PC-9 (cell line): ENCODE measurements around the gene OSBPL10.

Experiments used
- CTCF ChIP-seq: fragments of 200-600 bp; sonication (generic); conservative IDR thresholded peaks from 2 replicates; pipeline ENCODE4 v1.6.1; 2017; ENCODE audit warnings: mixed run types, antibody characterized with exemption, mild to moderate bottlenecking, moderate library complexity
- EZH2 ChIP-seq: fragments of 200-600 bp; sonication (generic); IDR thresholded peaks from 2 replicates; pipeline ENCODE4 v1.8.0; 2017; ENCODE audit warnings: antibody characterized with exemption, low read depth

DNA sequence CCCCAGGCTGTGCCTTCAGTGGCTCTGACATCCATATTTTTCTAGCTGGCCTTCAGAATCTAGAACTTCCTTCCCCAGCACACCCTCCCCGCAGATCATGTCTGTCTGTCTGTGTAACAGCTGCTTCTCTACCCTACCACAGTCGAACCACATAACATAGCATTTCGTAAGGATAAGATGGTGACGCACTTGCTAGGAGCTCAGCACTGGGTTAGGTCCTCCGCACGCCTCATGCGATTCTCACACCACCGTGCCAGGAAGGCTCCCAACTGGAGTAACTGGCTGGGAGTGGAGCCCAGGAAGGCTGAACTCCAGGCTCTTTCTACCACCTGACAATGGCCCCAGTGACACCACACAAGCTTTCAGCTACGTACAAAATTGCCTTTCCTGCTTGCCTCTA is 279.8 kb downstream of the OSBPL10 start:
- no peak for TF ChIP-seq CTCF
- TF ChIP-seq EZH2: no peak
